ENCODE results near the gene MYO3B.

The MYO3B gene

GRCh38 chr2:170361090-170361936 is 183.4 kb downstream of the MYO3B start:
- peak; percentile 29 to 68 (median 30) for DNase-seq (ENCODE audit: low read depth in 2 of 3, low spot score in 1 of 3)

GRCh38 chr2:170362313-170362870 is 184.4 kb downstream of the MYO3B start:
- peak in 1 of 3 donors; percentile 15 for DNase-seq (ENCODE audit: low read depth in 2 of 3, low spot score in 1 of 3)

DNA sequence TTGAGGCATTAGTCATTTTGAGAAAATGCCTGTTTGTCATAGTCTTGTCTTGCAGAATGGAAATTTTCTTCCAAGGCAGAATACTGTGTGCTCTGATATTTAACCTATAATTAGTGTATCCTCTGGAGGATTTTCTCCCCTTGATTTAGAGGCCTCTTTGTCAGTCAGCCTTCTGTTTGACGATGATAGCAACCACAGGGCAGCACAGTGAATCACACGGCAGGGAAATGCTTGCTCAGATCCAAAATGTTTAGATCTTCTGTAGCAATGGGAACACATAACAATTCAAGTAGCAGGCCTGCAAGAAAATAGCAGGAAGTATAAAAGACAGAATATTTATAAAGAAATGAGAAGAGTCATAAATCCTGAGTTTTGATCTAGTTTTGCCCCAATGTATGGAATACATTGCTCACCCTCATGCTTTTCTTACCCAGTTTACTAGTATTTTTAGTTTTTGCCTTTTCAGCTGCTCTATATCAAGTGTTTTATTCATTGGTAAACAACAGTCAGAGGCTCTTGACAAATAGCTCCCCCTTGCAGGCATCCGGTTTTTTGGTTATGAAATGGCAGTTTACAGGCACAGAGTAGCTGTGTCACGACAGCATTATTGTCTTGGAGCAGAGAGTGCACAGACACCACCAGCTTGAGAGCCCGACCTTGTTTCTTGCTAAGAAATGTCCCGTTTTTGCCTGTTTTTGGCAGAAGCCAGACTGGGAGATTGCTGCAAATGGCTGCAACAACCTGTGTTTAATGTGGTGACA is 185.1 kb downstream of the MYO3B start:
- peak in 1 of 3 donors; percentile 29 for DNase-seq (ENCODE audit: low read depth in 2 of 3, low spot score in 1 of 3)

- no peak for DNase-seq (ENCODE audit: low read depth in 2 of 3, low spot score in 1 of 3)
Observed at GRCh38 chr2:170365003-170365402, 187.1 kb downstream of the MYO3B start.

GRCh38 chr2:170365686-170366085 is 187.7 kb downstream of the MYO3B start:
- no peak for DNase-seq (ENCODE audit: low read depth in 2 of 3, low spot score in 1 of 3)

DNA sequence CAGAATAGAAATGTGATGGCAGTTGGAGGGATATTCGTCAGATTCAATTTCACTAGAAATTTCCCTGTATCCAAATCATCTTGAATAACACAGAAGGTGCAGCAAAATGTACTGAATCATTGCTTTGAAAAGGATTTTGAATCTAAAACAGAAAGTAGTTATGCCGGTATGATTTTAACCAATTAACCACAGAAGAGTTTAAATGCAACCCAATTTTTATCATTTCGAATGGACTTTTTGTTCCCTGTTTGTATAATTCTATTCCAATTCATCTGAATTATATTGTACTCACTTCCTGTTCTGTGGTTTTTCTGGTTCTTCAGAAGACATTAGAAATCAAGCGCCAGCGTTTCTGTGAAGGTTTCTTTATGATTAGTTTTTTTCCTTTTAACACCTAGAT is 190.4 kb downstream of the MYO3B start:
- DNase-seq (ENCODE audit: low read depth in 2 of 3, low spot score in 1 of 3): no peak

DNA sequence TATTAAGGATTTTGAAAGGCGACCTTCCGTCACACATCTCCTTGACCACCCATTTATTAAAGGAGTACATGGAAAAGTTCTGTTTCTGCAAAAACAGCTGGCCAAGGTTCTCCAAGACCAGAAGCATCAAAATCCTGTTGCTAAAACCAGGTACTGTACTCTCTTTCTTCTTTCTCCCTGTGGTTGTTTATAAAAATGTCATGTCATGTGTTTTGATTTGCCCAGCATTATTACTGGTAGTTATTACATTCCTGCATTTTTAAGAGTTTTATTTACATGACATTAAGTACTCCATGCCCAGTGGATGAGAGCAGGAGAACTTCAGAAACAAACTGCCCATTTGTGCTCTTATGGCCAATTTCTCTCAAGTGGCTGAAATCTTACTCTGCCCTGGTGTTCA is 191.3 kb downstream of the MYO3B start:
- DNase-seq (ENCODE audit: low read depth in 2 of 3, low spot score in 1 of 3): no peak

DNA sequence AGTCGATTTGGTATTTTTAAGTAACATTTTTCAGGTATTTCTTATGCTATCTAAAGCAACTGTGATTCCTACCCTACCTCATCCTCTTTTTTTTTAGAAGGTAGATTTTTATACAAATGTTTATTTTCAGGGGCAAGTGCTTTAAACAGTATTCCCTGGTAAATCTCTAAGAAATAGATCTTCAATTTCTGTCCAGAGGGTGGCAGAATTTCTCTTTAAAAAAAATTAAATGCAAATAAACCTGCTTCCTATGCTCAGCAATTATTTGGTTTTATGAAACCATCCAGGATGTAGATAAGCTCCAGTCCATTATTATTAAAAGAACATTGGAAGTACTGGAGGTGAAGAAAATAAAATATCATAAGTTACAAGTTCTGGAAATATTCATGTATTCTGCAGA is 191.9 kb downstream of the MYO3B start:
- no peak for DNase-seq (ENCODE audit: low read depth in 2 of 3, low spot score in 1 of 3)

DNA sequence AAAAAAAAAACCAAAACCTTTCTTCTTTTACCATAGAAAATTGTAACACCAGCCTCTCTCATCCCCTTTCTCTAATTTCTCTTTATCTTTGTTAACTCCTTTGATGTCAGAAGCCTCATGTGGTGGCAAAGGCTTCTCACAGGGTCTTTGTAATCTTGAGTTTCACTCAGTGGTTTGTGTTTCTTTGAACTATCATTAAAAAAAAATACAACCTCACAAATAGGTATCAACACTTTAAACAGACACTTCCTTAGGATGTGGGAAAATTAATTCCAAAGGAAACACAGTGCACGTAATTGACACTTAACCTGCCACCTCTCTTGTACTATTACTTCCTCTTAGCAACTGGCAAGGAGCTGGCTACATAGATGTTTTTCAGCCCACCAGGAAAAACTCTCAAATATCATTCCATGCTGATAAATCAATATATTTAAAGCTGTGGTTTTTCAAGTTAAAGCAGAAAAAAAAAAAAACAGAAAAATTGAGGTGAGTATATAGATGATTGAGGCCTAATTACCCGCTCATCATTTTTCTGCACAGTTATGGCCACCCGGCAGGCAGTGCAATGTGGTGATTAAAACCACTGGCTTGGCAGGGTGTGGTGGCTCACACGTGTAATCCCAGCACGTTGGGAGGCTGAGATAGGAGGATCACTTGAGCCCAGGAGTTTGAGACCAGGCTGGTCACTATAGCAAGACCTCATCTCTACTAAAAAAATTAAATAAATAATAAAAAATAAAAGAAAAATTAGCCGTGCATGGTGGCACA is 193.5 kb downstream of the MYO3B start:
- no peak for DNase-seq (ENCODE audit: low read depth in 2 of 3, low spot score in 1 of 3)

- DNase-seq (ENCODE audit: low read depth in 2 of 3, low spot score in 1 of 3): no peak
Observed at GRCh38 chr2:170375192-170375591, 197.2 kb downstream of the MYO3B start.

- DNase-seq (ENCODE audit: low read depth in 2 of 3, low spot score in 1 of 3): no peak
Observed at GRCh38 chr2:170377500-170378207, 199.7 kb downstream of the MYO3B start.

- DNase-seq (ENCODE audit: low read depth in 2 of 3, low spot score in 1 of 3): no peak
Observed at GRCh38 chr2:170380267-170380666, 202.3 kb downstream of the MYO3B start.

- no peak for DNase-seq (ENCODE audit: low read depth in 2 of 3, low spot score in 1 of 3)
Observed at GRCh38 chr2:170381678-170382077, 203.7 kb downstream of the MYO3B start.

DNA sequence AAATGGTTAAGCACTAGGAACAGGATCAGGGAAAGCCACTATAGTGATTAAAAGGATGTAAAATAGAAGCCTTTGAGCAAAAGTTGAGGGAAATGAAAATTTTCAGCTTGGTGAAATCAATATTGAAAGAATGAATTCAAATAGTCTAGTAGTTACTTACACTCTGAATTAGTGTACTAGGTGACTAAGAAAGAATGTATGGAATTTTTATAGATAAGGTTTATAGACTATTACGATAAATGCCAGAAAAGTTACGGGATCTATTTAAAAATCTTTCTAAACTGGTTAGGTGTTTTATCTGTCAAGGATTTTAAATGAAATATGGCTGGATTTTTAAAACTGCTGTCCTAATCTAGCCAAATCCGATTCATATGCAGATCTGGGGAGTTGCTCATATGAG is 208.6 kb downstream of the MYO3B start:
- no peak for DNase-seq (ENCODE audit: low read depth in 2 of 3, low spot score in 1 of 3)

- DNase-seq (ENCODE audit: low read depth in 2 of 3, low spot score in 1 of 3): no peak
Observed at GRCh38 chr2:170391018-170391417, 213.1 kb downstream of the MYO3B start.

DNA sequence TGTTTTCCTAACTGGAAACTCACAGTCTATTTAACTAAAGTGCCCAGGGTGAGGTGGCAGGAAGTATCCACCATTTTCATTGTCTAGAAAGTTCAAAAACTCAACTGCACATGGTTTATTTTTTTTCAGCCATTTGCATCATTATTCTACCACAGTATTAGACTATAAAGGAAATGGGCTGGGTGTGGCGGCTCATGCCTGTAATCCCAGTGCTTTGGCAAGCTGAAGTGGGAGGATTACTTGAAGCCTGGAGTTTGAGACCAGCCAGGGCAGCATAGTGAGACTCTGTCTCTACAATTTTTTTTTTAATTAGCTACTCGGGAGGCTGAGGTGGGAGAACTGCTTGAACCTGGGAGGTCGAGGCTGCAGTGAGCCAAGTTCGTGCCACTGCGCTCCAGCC is 213.8 kb downstream of the MYO3B start:
- no peak for DNase-seq (ENCODE audit: low read depth in 2 of 3, low spot score in 1 of 3)

- no peak for DNase-seq (ENCODE audit: low read depth in 2 of 3, low spot score in 1 of 3)
Observed at GRCh38 chr2:170393861-170394498, 216.0 kb downstream of the MYO3B start.

DNA sequence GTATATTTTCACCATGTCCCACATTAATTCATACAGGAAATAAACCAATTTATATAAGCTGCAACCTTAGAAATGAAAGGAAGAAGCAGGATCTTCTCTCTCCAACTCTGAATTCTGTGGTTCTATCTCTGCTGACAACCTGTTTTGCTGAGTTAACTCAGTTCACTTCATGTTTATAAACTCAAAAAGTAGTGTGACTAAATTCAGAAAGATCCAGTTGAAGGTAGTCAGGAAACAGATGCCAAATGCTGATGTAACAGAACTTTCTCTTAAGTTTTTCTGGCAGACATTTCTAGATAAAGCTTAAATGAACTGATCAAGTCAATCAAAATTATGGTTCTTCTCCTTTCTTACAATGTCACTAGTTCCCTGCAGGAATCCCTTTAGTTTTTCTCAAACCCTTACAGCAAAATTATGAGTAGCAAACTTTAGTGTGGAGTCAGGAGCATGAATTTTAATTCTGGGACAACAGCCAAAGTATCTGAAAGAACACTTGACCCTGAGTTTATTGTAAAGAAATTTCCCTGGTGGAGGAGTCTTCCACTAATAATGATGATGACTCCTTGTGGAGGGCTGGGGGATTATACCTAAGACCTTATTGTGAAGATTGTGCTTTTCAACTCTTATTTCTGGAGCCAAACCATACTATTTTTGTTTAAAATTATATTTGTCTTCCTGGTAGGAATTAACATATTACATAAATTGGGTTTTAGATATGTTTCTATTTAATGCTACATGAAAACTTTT is 216.9 kb downstream of the MYO3B start:
- no peak for DNase-seq (ENCODE audit: low read depth in 2 of 3, low spot score in 1 of 3)

DNA sequence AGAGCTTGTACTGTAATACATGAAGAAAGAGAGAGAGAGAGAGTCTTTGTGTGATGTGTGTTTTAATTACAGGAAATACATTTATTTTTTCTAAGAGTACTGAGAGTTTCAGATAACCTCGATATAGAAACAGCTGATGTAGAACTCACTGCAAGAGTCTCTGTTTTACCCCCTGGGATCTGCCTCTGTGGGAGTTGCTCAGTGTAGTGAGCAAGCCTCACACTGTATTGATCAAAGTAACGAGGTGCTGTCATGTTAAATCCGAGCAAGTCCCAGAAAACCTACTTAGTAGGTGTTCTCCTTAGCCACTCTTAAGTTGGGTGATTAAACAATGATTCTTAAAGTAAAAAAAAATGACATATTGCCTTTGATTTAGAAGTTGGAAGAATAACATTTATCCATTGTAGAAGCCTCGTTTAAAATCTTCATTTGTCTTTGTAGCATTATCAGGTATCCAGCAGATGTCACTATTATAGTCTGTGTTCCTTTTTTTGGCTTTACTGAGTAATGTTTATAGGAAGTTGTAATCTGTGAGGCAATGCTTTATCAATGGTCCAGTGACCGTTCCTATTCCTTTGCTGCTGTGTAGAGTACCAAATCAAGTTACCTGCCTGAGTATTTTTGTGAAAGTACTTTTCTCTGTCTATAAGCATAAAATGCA is 219.0 kb downstream of the MYO3B start:
- DNase-seq (ENCODE audit: low read depth in 2 of 3, low spot score in 1 of 3): no peak

Data from stimulated activated CD4-positive, alpha-beta T cell treated with anti-CD3 and anti-CD28 coated beads, Interleukin-12 subunit alpha, Interleukin-12 subunit beta, amount 100 ng/mL, for 48 hours (primary cell).